WTC11 (cell line): ENCODE measurements around the gene PNMT.
"Not testable (repeated sequence)": the region's sequence is repeated elsewhere in the genome, so short reads cannot be mapped to it uniquely, and the experiment has no call there.

Experiments used
- E2F1 ChIP-seq: sonication (generic); formaldehyde crosslinking; IDR thresholded peaks from 2 replicates; pipeline ENCODE4 v1.8.0; 2022; ENCODE audit warnings: mild to moderate bottlenecking, missing genetic modification reagents
- GABPB1 ChIP-seq: sonication (generic); formaldehyde crosslinking; IDR thresholded peaks from 2 replicates; pipeline ENCODE4 v1.8.1; 2023; ENCODE audit warnings: mild to moderate bottlenecking, missing genetic modification reagents
- USF2 ChIP-seq: sonication (generic); formaldehyde crosslinking; IDR thresholded peaks from 2 replicates; pipeline ENCODE4 v1.8.1; 2023; ENCODE audit warnings: mild to moderate bottlenecking, missing genetic modification reagents, moderate library complexity
- TF ChIP-seq, protein P1 (sequence below): fragments of 200-600 bp; IDR thresholded peaks from 2 replicates; pipeline ENCODE4 v1.8.0; 2022; ENCODE audit warnings: antibody characterized with exemption

- TF ChIP-seq, protein P1, sequence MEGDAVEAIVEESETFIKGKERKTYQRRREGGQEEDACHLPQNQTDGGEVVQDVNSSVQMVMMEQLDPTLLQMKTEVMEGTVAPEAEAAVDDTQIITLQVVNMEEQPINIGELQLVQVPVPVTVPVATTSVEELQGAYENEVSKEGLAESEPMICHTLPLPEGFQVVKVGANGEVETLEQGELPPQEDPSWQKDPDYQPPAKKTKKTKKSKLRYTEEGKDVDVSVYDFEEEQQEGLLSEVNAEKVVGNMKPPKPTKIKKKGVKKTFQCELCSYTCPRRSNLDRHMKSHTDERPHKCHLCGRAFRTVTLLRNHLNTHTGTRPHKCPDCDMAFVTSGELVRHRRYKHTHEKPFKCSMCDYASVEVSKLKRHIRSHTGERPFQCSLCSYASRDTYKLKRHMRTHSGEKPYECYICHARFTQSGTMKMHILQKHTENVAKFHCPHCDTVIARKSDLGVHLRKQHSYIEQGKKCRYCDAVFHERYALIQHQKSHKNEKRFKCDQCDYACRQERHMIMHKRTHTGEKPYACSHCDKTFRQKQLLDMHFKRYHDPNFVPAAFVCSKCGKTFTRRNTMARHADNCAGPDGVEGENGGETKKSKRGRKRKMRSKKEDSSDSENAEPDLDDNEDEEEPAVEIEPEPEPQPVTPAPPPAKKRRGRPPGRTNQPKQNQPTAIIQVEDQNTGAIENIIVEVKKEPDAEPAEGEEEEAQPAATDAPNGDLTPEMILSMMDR = not testable (repeated sequence)
- not testable (repeated sequence) for TF ChIP-seq USF2; E2F1 (CRISPR knock-in tag); GABPB1 (CRISPR knock-in tag)
Measured at GRCh38 chr17:39699157-39699817, 31.0 kb downstream of the PNMT start.
